ENCODE results near the gene NF1.
A peak's percentile ranks its signal among the peaks of the same experiment; 100 is the strongest.

Gene NF1

DNA sequence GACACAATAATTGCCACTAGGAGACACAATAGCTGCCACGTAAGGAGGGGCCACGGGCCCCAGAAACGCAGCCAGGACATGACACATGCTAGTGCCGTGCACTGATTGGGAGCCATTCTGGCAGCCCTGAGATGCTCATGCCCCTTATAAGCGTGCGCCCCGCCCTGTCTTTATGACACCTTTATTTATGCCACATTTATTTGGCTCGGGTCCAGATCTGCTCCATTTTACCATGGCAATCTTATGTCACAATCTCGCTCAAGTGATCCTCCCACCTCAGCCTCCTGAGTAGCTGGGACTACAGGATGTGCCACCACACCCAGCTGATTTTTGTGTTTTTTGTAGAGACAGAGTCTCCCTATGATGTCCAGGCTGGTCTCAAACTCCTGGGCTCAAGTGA, 43.8 kb upstream of the NF1 start:
- Histone ChIP-seq H3K4me2 (no peak overlapping the region), H3K9ac (no peak overlapping the region), H3K4me3 (IDR thresholded peaks at IDR 0.05; ENCODE audit: insufficient read depth, low read depth, low read length) (no peak overlapping the region), H3K4me1 (ENCODE audit: low read depth, poor library complexity, severe bottlenecking) (peaks cover 13% of the 10 kb centered on the region), H3K79me2 (ENCODE audit: insufficient read depth, low read depth) (no peaks in the 10 kb centered on the region), H2AFZ (ENCODE audit: low read depth) (no peak overlapping the region), H3K27ac (no peak overlapping the region), H3K36me3 (ENCODE audit: insufficient read depth) (no peaks in the 10 kb centered on the region), H4K20me1 (ENCODE audit: insufficient read depth) (no peaks in the 10 kb centered on the region), H3K27me3 (ENCODE audit: insufficient read depth, low read depth) (no peaks in the 10 kb centered on the region)
- TF ChIP-seq, protein P1, sequence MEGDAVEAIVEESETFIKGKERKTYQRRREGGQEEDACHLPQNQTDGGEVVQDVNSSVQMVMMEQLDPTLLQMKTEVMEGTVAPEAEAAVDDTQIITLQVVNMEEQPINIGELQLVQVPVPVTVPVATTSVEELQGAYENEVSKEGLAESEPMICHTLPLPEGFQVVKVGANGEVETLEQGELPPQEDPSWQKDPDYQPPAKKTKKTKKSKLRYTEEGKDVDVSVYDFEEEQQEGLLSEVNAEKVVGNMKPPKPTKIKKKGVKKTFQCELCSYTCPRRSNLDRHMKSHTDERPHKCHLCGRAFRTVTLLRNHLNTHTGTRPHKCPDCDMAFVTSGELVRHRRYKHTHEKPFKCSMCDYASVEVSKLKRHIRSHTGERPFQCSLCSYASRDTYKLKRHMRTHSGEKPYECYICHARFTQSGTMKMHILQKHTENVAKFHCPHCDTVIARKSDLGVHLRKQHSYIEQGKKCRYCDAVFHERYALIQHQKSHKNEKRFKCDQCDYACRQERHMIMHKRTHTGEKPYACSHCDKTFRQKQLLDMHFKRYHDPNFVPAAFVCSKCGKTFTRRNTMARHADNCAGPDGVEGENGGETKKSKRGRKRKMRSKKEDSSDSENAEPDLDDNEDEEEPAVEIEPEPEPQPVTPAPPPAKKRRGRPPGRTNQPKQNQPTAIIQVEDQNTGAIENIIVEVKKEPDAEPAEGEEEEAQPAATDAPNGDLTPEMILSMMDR (conservative IDR thresholded peaks at IDR 0.05; ENCODE audit: low read depth, low read length) = no peak

DNA sequence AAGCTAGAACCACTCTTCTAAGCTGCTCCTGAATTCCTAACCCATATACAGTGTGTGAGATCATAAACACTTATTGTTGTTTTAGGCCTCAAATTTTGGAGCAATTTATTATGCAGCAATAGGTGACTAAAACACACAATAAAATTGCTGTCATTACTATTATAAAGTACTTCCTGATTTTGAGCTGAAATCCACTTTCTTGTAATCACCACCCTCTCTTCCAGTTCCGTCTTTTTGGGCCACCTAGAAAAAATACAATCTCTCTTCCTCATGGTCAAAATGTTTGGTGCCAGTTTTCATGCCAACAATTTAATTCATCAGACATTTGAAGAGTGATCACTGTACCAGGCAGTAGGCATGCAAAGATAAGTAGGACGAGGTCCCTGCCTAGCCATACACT, 43.3 kb upstream of the NF1 start:
- Histone ChIP-seq H3K36me3 (ENCODE audit: insufficient read depth) (no peaks in the 10 kb centered on the region), H3K4me1 (ENCODE audit: low read depth, poor library complexity, severe bottlenecking) (peaks cover 13% of the 10 kb centered on the region), H3K79me2 (ENCODE audit: insufficient read depth, low read depth) (no peaks in the 10 kb centered on the region), H3K27ac (no peak overlapping the region), H3K9ac (no peak overlapping the region), H3K4me2 (no peak overlapping the region; the same call in 1 of the 2 replicates), H4K20me1 (ENCODE audit: insufficient read depth) (no peaks in the 10 kb centered on the region), H2AFZ (ENCODE audit: low read depth) (peak overlapping the region; percentile 75; the same call in 1 of the 2 replicates), H3K27me3 (ENCODE audit: insufficient read depth, low read depth) (no peaks in the 10 kb centered on the region), H3K4me3 (IDR thresholded peaks at IDR 0.05; ENCODE audit: insufficient read depth, low read depth, low read length) (no peak overlapping the region)
- TF ChIP-seq, protein P1 (conservative IDR thresholded peaks at IDR 0.05; ENCODE audit: low read depth, low read length) = no peak

DNA sequence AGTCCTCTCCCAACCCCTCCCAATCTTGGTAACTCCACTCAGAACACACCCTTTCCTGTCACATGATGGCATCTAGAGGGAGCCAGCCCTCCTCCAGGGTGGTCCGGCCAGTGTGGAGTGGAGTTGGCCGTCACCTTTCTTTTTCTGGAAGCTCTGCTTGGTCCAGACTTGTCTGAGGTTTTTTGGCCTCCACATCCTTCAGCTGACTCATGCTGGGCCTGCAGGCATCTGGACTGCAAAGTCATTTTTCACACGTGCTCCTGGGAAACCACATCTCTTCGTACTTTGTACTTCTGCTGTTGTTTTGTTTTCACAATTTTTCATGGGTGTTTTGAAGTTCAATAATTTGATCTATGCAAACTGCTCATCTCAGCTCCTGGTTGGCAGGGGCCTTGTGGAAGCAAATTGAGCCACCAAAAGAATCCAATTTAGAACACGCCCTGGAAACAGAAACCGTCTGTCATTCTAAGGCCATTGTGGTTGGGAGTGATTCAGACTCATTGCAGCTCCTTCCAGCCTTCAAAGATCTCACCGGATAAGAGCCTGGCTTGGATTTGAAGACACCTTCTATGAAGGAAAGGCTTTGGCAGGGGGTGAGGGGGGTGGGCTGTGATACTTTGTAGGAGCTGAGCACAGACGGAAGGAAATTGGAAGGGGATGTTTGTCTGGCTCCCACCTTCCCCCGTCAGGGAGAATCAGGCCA, 42.4 kb upstream of the NF1 start:
- peaks cover 13% of the 10 kb centered on the region for H3K4me1 ChIP-seq (ENCODE audit: low read depth, poor library complexity, severe bottlenecking)
- H4K20me1 ChIP-seq (ENCODE audit: insufficient read depth) = no peaks in the 10 kb centered on the region
- H3K4me2 ChIP-seq = peak overlapping the region; percentile 47
- peak overlapping the region; percentile 40 for H3K27ac ChIP-seq
- TF ChIP-seq, protein P1 (conservative IDR thresholded peaks at IDR 0.05; ENCODE audit: low read depth, low read length) = no peak
- no peaks in the 10 kb centered on the region for H3K36me3 ChIP-seq (ENCODE audit: insufficient read depth)
- H3K79me2 ChIP-seq (ENCODE audit: insufficient read depth, low read depth) = no peaks in the 10 kb centered on the region
- no peak overlapping the region for H3K9ac ChIP-seq
- no peak overlapping the region for H3K4me3 ChIP-seq (IDR thresholded peaks at IDR 0.05; ENCODE audit: insufficient read depth, low read depth, low read length)
- H2AFZ ChIP-seq (ENCODE audit: low read depth) = peak overlapping the region; percentile 75
- H3K27me3 ChIP-seq (ENCODE audit: insufficient read depth, low read depth) = no peaks in the 10 kb centered on the region

DNA sequence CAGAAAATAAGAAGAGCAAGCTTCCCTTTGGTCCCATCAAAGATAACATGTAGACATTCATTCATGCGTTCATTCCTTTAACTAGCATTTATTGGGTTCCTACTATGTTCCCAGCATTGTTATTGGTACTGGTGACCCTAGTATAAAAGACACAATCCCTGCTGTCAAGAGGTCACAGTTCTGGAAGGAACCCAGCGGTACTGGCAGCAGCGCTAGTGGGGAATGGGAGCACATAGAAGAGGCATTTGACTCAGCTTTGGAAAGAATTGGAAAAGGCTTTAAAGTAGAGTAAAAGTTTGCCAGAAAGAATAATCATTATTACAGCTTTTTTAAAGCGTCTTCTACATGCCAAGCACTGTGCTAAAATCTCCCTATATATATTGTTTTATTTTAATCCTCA, 41.7 kb upstream of the NF1 start:
- H3K27me3 ChIP-seq (ENCODE audit: insufficient read depth, low read depth) = no peaks in the 10 kb centered on the region
- no peak overlapping the region for H2AFZ ChIP-seq (ENCODE audit: low read depth)
- H3K79me2 ChIP-seq (ENCODE audit: insufficient read depth, low read depth) = no peaks in the 10 kb centered on the region
- H3K27ac ChIP-seq = no peak overlapping the region
- H3K4me3 ChIP-seq (IDR thresholded peaks at IDR 0.05; ENCODE audit: insufficient read depth, low read depth, low read length) = no peak overlapping the region
- H3K4me2 ChIP-seq = no peak overlapping the region
- H3K36me3 ChIP-seq (ENCODE audit: insufficient read depth) = no peaks in the 10 kb centered on the region
- TF ChIP-seq, protein P1 (conservative IDR thresholded peaks at IDR 0.05; ENCODE audit: low read depth, low read length) = no peak
- H4K20me1 ChIP-seq (ENCODE audit: insufficient read depth) = no peaks in the 10 kb centered on the region
- no peak overlapping the region for H3K9ac ChIP-seq
- H3K4me1 ChIP-seq (ENCODE audit: low read depth, poor library complexity, severe bottlenecking) = peaks cover 13% of the 10 kb centered on the region
